Measurements from ENCODE around the gene AFDN.

GRCh38 chr6:167828325-167828956 lies 1.7 kb downstream of the AFDN start:
- TF ChIP-seq CTCF (IDR thresholded peaks at IDR 0.05) (peak in 1 of 3 donors; percentile 12), POLR2A (IDR thresholded peaks at IDR 0.05) (no peak), POLR2AphosphoS5 (IDR thresholded peaks at IDR 0.05) (no peak)
